Measurements from ENCODE around the gene CDYL. TPM values are rescaled to one million over a fixed set of nuclear protein-coding genes. Genes with fewer than 3 reads are reported as not detected.
"Not testable (repeated sequence)": the region's sequence is repeated elsewhere in the genome, so short reads cannot be mapped to it uniquely, and the experiment has no call there.

CDYL gene
- total RNA-seq, 1 experiment from 2014 or later: 50.3 TPM

DNA sequence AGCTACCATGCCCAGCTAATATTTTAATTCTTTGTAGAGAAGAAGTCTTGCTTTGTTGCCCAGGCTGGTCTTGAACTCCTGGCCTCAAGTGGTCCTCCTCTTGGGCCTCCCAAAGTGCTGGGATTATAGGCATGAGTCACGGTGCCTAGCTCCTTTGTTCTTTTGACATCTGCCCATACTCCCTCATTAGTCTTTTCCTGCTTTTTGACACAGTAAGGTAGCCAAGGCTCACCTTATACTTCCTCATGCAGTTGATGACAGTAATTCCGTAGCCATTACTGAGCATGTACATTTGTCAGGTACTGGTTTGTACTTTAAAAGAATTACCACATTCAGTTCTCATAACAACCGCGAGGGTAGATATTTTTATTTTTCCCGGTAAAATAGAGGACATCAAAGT, 76.7 kb downstream of the CDYL start:
- no peak for DNase-seq (ENCODE audit: low read depth, low spot score)
- in situ Hi-C loops (cut with HindIII; ENCODE audit: low pct_unique_long_range_greater_than_20kb, low sequenced_read_pairs): no loop called here

DNA sequence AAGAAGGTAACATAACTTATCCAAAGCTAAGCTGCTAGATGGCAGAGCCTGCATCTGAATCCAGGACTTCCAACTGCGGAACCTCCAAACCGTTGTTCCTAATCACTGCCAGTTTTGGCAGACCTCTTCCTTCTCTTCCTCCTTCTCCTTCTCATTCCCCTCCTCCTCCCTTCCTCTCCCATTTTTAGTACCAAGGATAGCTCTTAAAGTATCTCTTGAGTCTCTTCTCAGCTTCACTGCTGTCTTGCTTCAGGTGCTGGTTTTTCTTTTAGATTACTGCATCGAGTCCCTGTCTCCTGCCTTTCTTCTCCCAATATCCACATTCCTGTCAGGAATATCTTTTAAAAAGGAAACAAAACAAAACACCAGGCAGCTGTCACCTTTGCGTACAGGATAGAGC, 77.1 kb downstream of the CDYL start:
- DNase-seq (ENCODE audit: low read depth, low spot score): no peak
- in situ Hi-C loops (cut with HindIII; ENCODE audit: low pct_unique_long_range_greater_than_20kb, low sequenced_read_pairs): no loop called here

DNA sequence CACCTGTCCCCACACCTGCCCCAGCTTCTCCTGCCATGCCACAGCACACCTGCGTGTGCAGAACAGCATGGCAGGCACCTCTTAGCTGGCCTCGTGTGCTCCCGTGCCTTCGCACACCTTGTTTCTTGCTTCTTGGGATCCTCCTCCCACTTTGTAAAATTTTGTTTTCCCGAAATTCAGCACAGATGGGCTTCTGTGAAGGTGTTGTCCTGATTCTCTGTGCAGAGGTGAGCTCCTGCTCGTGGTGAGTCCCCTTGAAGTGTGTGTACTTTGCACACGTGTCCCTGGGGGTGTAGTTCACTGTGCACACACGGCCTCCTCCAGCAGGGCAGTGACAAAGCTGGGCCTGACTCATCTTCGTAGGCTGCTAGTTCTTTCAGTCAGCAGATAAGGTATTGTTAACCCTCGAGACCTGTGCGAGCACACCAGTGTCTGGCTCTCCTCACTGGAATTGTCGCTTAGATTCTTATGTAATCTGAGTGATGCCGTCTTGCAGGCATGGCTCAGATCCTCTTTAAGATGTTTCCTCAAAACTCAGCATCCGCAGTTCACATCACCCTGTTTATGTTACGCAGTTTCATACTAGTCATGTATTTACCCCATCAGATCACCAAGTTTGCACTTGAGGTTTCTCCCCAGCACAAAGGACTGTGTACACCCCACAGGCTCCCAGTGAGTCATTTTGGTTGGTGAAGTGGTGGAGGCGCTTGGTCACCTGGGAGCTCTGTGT, 77.7 kb downstream of the CDYL start:
- in situ Hi-C loops (cut with HindIII; ENCODE audit: low pct_unique_long_range_greater_than_20kb, low sequenced_read_pairs): no loop called here
- no peak for DNase-seq (ENCODE audit: low read depth, low spot score)

DNA sequence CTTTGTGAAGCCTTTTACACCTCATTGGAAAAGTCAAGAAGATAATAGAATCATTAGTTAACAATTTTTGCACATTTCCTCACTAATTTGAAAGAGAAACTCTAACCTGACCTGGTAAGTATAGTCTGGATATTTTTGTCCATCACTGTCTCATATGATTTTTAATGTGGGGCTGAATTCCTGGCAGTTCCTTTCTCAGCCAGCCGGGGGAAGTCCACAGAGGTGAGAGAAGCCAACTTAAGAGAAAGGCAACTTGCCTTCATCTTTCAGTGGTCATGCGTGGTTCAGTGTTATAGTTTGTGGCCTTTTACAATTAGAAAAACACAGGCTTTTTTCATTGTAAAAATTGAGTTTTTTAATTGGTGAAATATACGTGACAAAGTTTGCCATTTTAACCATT, 80.6 kb downstream of the CDYL start:
- peak; percentile 46 for DNase-seq (ENCODE audit: low read depth, low spot score)
- in situ Hi-C loops (cut with HindIII; ENCODE audit: low pct_unique_long_range_greater_than_20kb, low sequenced_read_pairs): no loop called here

DNA sequence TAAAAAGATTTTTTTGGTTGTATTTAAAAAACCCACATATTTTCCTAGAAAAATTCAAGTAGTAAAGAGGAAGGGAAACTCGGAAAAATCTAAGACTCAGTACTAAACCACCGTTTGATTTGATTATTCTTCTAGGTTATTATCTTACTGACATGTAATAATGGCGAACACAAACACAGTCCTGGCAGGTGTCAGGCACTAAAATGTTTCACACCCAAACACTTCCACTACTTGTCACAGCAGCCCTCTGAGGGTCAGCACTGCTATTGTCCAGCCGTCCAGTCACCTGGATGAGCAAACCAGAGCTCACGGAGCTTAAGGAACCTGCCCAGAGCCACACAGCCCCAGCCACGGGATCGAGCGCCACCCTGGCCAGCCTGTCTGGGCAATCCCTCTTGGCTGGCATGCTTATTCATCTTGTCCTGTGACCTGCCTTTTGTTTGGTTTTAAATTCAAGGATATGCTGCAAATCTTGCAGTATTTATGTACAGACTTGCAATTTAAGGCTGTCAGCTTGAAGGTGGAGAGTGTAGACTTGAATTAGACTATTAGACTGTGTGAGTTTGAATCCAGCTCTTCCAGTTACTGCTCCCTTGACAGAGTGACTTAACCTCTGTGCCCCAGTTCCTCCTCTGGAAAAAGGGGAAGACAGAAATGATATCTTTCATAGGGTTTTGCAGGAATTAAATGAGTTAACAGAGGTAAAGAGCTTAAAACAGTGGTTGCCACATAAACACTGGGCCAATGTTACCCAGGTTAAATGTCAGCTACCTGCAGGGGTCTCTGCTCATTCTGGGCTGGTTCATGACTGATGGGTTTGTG, 82.2 kb downstream of the CDYL start:
- in situ Hi-C loops (cut with HindIII; ENCODE audit: low pct_unique_long_range_greater_than_20kb, low sequenced_read_pairs): no loop called here
- DNase-seq (ENCODE audit: low read depth, low spot score): no peak

DNA sequence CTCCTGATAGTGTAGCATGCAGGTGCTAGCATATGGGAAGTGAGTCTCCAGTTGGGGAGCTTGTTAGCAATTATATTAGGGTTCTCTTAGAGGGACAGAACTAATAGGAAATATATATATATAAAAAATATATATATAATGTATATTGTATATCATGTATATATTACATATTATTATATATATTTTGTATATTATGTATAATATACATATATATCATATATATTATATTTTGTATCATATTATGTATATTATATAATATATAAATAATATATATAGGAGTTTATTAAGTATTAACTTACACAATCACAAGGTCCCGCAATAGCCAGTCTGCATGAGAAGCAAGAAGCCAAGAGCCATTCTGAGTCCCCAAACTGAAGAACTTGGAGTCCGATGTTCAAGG, 84.2 kb downstream of the CDYL start:
- in situ Hi-C loops (cut with HindIII; ENCODE audit: low pct_unique_long_range_greater_than_20kb, low sequenced_read_pairs): no loop called here
- DNase-seq (ENCODE audit: low read depth, low spot score): no peak

DNA sequence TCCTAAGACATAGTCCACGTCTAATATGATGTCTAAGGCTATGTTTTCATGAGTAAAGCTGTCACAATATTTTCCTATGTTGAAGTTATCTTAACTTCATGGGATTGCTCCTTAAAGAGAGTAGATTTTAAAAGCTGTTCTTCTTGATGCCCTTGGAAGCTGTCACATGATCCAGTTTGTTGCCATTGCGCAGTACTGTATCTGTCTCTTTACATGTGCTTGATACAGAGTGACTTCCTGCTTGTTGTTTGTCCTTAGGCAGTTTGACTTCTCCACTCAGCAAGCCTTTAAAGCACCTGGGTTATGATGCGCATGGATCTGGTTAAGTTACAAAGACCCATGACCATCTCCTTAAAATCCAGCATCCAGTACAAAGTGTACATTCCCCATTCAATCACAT, 85.4 kb downstream of the CDYL start:
- in situ Hi-C loops (cut with HindIII; ENCODE audit: low pct_unique_long_range_greater_than_20kb, low sequenced_read_pairs): no loop called here
- no peak for DNase-seq (ENCODE audit: low read depth, low spot score)

DNA sequence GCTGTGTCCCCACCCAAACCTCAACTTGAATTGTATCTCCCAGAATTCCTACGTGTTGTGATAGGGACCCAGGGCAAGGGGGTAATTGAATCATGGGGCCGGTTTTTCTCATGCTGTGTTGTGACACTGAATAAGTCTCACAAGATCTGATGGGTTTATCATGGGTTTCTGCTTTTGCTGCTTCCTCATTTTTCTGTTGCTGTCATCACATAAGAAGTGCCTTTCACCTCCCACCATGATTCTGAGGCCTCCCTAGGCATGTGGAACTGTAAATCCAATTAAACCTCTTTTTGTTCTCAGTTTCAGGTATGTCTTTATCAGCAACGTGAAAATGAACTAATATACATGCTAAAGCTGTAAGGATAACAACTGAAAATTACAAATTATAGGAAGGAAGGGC, 88.3 kb downstream of the CDYL start:
- no peak for DNase-seq (ENCODE audit: low read depth, low spot score)
- in situ Hi-C loops (cut with HindIII; ENCODE audit: low pct_unique_long_range_greater_than_20kb, low sequenced_read_pairs): no loop called here

DNA sequence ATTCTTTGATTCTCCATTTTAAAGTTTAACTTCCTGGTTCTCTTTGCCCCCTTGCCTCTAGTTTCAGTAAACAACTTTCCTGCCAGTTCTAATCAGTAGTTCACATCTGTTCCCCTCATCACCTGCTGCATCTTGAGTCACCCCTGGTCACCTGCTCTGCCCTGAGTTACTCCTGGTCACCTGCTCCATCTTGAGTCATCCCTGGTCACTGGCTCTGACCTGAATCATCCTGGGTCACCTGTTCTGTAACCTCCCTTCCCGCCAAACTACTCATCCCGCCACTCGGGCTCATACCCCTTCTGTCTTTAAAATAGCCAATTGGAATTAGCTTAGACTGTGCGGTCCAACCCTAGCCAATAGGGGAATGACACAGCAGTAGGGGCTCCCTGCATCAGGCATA, 88.8 kb downstream of the CDYL start:
- in situ Hi-C loops (cut with HindIII; ENCODE audit: low pct_unique_long_range_greater_than_20kb, low sequenced_read_pairs); DNase-seq (ENCODE audit: low read depth, low spot score): not testable (repeated sequence)

DNA sequence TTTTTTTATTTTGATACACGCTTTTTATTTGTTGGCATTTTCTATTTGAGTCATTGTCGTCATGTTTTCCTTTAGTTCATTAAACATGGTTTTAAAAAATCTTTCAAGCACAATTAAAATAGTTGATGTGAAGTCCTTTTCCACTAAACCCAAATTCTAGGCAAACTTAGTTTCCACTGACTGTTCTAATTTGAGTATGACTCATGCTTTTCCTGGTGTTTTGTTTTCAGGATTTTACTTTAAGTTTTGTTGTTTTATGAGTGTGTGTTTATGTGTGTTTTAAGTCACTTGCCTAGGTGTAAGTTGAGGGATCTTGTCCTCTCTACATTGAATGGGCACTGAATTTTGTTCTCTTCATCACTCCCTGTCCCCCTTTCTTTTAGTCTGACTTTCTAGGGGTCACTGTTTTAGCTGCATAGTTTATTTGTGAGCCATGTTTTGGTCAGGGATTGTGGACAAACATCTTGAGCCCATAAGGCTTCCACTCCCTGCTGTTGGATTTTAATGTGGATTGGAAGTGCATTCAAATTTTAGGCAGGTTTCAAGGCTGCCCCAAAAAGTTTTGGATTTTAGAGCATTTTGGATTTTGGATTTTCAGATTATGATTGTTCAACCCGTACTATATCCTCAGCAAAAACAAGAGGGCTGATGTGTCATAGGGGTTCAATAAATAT, 94.8 kb downstream of the CDYL start:
- no peak for DNase-seq (ENCODE audit: low read depth, low spot score)
- in situ Hi-C loops (cut with HindIII; ENCODE audit: low pct_unique_long_range_greater_than_20kb, low sequenced_read_pairs): no loop called here

DNA sequence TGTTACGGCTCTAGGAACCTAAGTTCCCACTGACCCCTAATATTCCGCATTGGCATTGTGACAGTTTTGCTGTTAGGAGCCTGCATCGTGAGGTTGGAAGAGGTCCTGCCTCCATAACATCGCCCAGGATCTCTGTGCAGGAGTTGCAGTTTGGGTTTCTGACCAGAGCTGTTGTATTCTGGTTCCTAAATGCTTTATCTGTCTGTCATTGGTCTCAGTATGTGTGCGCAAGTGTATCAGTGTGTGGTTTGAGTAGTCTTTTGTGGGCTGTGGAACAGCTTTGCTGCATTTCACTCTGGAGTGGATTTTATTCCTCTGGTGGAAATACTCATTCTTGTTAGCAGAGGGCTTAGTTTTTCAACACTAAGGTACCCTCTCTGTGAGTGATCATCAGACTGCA, 95.6 kb downstream of the CDYL start:
- DNase-seq (ENCODE audit: low read depth, low spot score): no peak
- in situ Hi-C loops (cut with HindIII; ENCODE audit: low pct_unique_long_range_greater_than_20kb, low sequenced_read_pairs): no loop called here

DNA sequence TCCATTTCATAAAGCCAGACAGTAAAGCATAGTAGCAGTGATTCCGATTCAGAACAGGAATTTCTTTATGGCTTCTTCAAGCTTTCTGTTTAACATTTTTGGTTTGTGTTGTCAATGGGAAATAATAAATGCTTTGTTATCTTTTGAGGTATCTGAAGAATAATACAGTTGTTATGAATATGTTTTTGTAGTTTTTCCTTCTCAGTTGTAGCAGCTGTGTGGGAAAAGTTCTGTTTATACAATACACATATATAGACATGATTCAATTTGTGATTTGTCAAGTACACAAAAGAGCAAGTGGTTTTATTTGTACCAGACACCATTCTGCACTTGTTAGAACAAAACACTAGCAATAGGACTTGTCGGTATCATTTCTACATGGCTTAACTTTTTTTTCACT, 96.6 kb downstream of the CDYL start:
- peak; percentile 71 for DNase-seq (ENCODE audit: low read depth, low spot score)
- in situ Hi-C loops (cut with HindIII; ENCODE audit: low pct_unique_long_range_greater_than_20kb, low sequenced_read_pairs): no loop called here

DNA sequence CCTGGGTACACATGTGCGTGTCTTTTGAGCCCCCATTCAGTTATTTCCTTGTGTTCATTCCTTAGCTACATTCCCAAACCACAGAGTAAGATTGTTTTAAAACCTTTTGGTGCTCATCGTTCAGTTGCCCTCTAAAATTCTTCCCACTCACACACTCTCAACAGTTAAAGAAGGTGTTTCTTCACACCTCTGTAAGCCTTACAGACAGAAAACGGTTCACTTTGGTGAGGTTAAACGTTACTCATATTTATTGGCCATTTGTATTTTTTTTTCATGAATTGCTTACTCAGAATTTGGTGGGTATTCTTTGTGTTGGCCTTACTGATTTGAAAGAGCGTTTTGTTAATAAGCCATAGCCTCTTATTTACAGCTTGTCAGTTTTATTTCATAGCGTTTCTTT, 97.7 kb downstream of the CDYL start:
- in situ Hi-C loops (cut with HindIII; ENCODE audit: low pct_unique_long_range_greater_than_20kb, low sequenced_read_pairs): no loop called here
- no peak for DNase-seq (ENCODE audit: low read depth, low spot score)

DNA sequence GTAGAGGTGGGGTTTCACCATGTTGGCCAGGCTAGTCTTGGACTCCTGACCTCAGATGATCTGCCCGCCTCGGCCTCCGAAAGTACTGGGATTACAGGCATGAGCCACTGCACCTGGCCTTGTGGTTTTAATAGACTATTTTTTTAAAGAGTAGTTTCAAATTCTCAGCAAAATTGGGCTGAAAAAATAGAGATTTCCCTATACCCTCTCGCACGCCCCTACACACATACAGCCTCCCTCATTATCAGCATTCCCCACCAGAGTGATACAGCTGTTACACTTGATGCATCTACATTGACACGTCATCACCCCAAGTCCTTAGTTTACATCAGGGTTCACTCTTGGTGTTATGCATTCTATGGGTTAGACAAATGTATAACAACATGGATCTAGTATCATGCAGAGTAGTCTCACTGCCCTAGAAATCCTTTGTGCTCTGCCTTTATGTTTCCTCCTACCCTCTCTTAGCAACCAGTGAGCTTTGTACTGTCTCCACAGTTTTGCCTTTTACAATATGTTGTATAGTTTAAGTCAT, 103.6 kb downstream of the CDYL start:
- no peak for DNase-seq (ENCODE audit: low read depth, low spot score)
- in situ Hi-C loops (cut with HindIII; ENCODE audit: low pct_unique_long_range_greater_than_20kb, low sequenced_read_pairs): no loop called here

DNA sequence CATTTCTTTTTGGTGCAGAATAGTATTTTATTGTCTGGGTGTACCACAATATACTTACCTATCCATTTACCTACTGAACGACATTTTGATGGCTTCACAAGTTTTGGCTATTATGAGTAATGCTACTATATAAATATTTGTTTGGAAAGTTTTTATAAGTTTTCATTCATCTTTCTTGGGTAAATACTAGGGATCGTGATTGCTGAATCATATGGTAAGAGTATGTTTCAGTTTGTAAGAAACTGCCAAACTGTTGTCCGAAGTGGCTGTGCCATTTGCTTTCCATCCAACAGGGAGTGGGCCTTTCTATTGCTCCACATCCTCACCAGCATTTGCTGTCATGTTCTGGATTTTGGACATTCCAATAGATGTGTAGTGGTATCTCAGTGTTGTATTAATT, 104.2 kb downstream of the CDYL start:
- DNase-seq (ENCODE audit: low read depth, low spot score): no peak
- in situ Hi-C loops (cut with HindIII; ENCODE audit: low pct_unique_long_range_greater_than_20kb, low sequenced_read_pairs): no loop called here

DNA sequence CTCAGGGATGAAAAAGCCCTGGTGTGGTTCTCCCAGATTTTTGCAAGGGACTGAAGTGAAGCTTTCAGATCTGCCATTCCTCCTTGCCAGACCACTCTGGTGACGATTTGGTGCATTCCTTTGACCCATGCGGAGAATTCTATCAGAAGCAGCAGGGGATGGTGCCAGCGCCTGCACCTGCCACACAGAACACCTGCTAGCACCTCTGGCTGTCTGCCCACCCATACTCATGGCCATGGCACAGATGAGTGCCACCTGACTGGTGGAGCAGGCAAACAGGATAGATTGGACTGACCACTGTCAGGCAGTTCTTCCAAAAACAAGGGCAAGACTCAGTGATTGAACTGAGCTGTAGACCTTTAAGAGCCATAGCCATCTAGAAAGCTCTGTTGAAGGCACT, 107.1 kb downstream of the CDYL start:
- DNase-seq (ENCODE audit: low read depth, low spot score): no peak
- in situ Hi-C loops (cut with HindIII; ENCODE audit: low pct_unique_long_range_greater_than_20kb, low sequenced_read_pairs): no loop called here

DNA sequence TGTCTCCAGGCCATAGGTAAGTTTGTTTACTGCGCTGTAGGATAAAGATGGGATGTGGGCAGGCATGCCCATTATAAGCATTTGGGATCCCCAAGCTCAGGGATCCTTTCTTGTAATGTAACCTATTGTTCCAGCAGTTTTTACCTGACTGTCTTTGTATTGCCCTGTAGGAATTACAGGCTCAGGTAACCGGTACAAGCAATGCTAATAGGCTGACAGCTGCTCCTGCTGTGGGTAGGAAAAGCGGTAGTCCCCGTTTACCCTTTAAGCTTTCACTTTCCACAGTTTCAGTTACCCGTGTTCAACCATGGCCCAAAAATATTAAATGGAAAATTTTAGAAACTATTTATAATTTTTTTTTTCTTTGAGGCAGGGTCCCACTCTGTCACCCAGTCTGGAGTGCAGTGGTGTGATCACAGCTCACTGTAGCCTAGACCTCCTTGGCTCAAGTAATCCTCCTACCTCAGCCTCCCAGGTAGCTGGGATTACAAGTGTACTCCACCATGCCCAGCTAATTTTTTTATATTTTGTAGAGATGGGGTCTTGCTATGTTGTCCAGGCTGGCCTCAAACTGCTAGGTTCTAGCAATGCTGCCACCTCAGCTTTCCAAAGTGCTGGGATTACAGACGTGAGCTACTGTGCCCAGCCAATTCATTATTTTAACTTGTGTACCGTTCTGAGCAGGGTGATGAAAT, 108.6 kb downstream of the CDYL start:
- DNase-seq (ENCODE audit: low read depth, low spot score): no peak
- in situ Hi-C loops (cut with HindIII; ENCODE audit: low pct_unique_long_range_greater_than_20kb, low sequenced_read_pairs): no loop called here

DNA sequence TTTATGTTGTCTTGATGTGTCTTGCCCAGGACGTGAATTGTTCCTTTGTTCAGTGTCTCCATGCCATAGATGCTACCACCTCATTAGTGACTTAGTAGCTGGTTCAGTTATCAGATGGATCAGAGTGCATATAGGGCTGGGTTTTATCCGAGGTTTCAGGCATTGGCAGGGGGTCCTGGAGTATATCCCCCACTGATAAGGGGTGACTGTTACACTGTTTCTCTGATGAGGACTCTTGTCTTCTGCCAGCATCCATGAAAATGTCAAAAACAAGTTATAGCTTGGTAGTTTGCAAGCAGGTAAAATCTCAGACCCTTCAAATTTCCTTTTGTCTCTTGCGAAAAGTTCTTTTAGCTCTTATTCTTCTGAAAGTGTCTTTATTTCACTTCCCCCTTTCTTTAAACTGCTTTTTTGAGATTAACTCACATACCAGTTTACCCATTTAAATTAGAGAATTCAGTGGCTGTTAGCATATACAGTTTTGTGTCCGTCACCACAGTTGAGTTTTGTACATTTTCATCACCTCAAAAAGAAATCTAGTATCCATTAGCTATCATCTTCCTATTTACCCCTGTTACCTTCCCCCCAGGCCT, 109.2 kb downstream of the CDYL start:
- no peak for DNase-seq (ENCODE audit: low read depth, low spot score)
- in situ Hi-C loops (cut with HindIII; ENCODE audit: low pct_unique_long_range_greater_than_20kb, low sequenced_read_pairs): no loop called here

All from SK-MEL-5 (cell line).